ENCODE measurements around the gene FAHD1.

GRCh38 chr16:1810536-1810935 is 16.5 kb upstream of the FAHD1 start:
- no peak for TF ChIP-seq CTCF (tag by site-specific recombination; IDR thresholded peaks at IDR 0.05)
- no peak for TF ChIP-seq ZNF248 (tag by site-specific recombination; IDR thresholded peaks at IDR 0.05)
